Activated effector memory CD4-positive, alpha-beta T cell treated with anti-CD3 and anti-CD28 coated beads, Interleukin-2, amount 50 U/mL, for 16 hours (primary cell): ENCODE results near the gene COQ5.
"Not testable (repeated sequence)": the region's sequence is repeated elsewhere in the genome, so short reads cannot be mapped to it uniquely, and the experiment has no call there.

ENCODE experiments used
- DNase-seq: peaks from one replicate; pipeline ENCODE4 v3.0.0-alpha.2; 2020

COQ5 gene

DNA sequence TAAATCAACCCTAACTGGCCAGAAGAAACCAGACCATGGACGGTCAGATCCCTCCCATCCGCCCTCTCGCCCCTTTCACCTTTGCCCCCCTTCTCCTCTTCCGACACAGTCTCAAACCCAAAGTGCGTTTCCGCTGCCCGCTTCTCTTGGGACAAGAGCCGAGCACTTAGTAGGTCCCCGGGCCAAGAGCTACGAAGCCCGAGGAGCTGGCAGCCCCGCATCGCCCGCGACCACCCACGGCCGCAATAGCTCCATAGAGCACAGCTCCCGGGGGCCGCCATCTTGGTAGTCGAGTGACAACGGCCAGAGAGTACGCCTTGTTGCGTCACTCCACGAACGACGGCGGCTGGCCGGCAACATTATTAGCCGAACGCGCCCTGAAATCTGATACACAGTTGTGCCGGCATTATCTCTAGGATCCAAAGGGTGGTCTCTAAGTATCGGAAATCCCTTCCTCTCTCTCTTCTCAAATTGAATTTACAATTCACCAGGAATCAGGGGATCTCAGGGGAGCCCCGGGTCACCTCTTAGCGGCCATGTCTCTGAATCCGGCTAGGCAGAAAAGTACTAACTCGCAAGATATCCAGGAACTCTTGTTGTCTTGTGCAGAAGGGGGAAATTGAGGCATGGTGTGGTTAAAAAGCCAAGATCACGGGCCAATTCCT lies at the start of gene COQ5:
TSS of gene COQ5 (minus strand) at position 298 of the 665 bp plus-strand sequence. CDS start at position 281, 17 bp downstream.
- DNase-seq: peak; percentile 93

GRCh38 chr12:120574106-120574505 lies 45.1 kb upstream of the COQ5 start:
- no peak for DNase-seq

- no peak for DNase-seq
These were observed 44.6 kb upstream of the COQ5 start for GRCh38 chr12:120573560-120573959.

- DNase-seq: no peak
These were observed 42.3 kb upstream of the COQ5 start for GRCh38 chr12:120571299-120571698.

DNA sequence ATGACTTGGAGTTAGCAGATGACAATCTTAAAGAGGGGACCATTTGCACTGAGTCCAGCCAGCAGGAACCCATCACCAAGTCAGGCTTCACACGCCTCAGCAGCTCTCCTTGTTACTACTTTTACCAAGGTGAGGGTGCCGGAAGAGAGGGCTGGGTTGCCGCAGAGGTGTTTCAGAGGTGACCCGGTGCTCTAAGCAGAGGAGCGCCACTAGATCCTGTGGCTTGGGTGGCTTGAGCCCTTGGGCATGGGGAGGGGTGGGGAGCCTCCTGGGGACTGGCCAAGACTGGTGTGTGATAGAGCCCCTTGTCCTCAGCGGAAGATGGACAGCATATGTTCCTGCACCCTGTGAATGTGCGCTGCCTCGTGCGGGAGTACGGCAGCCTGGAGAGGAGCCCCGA lies 34.5 kb upstream of the COQ5 start:
- no peak for DNase-seq

- no peak for DNase-seq
These were observed 33.9 kb upstream of the COQ5 start for GRCh38 chr12:120562906-120563305.

DNA sequence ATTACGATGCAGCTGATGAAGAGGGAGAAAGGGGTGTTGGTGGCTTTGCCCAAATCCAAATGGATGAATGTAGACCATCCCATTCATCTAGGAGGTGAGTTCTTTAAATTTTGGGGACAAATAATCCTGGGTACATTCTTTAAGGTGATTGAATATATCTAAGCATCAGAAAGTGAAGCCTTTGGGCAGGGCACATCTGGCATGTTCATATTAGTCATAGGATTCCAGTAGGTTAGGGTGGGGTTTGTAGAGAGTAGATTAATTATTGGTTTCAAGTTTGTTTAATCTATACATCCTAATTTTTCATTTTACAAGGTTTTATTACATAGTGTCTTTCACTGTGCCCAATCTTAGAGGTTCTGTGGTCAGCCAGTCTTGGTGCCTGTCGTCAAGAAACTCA lies 28.6 kb upstream of the COQ5 start:
- DNase-seq: no peak

DNA sequence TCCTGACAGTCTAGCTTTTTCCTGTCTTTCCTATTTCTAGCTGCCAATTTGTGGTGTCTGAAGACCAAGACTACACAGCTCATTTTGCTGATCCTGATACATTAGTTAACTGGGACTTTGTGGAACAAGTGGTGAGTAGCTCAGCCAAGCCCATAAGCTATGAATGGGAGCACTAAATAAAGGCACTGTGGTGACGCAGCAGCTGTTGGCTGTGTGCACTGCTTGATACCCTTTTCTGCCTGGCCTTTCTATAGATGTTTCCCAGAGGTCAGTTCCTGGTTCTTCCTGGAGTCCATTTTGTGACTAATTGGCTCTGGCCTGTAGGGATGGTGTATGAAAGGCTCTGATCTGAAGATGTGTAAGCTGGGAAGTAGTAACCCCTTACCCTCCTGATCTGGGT lies 25.7 kb upstream of the COQ5 start:
- no peak for DNase-seq

DNA sequence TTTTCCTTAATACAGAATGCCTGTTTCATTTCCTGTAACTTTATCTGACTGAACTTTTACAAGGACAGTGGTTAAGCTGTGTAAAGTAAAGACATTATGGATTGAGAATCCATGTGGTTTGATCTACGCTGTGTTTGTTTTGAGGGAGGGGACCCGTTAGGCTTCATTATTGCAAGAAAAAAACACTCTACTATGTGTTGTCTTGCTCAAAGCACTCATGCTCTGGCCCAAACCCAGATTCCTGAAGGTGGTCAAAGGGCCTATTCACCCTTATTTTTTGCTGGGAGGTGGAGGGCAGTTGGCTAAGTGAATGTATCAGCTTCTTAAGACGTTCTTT lies 17.1 kb upstream of the COQ5 start:
- DNase-seq: no peak

- DNase-seq: no peak
These were observed 15.7 kb upstream of the COQ5 start for GRCh38 chr12:120544691-120545090.

- DNase-seq: no peak
These were observed 13.2 kb upstream of the COQ5 start for GRCh38 chr12:120542166-120542565.

DNA sequence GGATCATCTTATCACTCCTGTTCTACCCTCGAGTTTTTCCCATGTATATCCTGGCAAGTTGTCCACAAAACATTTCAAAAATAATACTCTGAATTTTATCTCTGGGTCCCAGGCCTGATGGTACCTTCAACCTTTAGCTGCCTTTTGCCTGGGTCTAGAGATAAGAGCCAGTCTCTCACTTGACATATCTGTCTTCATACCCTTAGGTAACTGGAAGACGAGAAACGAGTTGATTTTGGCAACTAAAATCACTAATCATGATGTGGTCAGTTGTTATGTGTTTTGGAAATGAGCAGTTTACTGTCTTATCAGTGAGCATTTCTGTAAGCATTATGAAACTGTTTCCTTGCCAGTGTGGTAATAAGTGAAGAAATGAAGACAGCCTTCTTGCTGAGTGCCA lies 11.5 kb upstream of the COQ5 start:
- no peak for DNase-seq

DNA sequence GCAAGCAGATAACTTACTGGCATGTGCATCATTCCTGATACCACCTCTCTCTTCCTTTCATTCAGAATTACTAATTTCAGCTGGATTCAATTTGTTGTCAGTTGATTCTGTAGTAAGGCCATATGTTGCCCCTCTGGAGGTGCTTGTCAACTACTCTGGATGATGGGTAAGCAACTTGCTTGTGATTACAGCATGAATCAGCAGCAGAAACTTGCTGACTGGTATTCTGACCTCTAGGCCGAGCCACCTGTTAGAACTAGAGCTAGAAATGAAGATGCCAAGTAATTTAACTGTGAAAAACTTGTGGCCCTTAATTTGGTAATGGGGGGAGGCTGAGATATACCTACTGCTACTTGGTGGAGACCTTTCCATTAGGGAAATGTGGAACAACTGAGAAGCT lies 10.3 kb upstream of the COQ5 start:
- no peak for DNase-seq

GRCh38 chr12:120538281-120539156 lies 9.6 kb upstream of the COQ5 start:
- no peak for DNase-seq

- no peak for DNase-seq
These were observed 8.9 kb upstream of the COQ5 start for GRCh38 chr12:120537856-120538220.

GRCh38 chr12:120536064-120536791 lies 7.3 kb upstream of the COQ5 start:
- peak; percentile 76 for DNase-seq

DNA sequence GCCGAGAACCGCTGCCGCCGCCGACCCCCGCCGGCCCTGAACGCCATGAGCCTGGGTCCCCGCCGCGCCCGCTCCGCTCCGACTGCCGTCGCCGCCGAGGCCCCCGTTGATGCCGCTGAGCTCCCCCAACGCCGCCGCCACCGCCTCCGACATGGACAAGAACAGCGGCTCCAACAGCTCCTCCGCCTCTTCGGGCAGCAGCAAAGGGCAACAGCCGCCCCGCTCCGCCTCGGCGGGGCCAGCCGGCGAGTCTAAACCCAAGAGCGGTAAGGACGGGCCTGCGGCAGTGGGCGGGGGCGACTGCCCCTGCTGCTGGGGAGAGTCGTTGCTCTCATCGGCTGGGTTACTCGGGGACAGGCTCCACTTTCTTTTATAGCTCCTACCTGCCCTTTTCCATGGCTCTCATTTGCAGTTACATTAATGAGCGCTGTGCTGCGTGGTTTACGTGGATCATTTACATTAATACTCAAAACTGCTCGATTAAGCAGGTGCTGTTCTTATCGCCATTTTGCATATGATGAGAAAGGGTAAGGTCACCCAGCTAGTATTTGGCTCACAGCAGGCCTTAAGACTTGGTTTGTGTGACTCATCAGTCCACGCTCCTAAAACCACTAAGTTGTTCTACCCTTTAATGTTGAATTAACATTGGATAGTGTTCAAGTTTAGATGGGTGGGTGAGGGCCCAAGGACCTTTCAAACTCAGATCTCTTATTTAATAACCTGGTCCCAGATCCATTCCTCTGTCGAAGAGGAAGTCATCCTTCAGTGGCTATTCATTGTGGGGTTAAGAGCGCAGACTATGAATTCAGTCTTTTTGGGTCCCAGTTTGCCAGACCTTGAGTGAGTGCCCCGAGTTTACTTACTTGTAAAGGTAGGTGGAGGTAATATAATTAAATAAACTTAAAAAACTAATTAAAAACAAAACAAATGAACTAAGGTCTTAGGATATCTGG lies 6.0 kb upstream of the COQ5 start:
- peak; percentile 84 for DNase-seq

GRCh38 chr12:120534203-120534702 lies 5.3 kb upstream of the COQ5 start, which contains the start of gene RNF10:
Gene RNF10 (plus strand): TSS chr12:120534356. CDS start chr12:120534812, 456 bp downstream.
- DNase-seq: peak; percentile 89

DNA sequence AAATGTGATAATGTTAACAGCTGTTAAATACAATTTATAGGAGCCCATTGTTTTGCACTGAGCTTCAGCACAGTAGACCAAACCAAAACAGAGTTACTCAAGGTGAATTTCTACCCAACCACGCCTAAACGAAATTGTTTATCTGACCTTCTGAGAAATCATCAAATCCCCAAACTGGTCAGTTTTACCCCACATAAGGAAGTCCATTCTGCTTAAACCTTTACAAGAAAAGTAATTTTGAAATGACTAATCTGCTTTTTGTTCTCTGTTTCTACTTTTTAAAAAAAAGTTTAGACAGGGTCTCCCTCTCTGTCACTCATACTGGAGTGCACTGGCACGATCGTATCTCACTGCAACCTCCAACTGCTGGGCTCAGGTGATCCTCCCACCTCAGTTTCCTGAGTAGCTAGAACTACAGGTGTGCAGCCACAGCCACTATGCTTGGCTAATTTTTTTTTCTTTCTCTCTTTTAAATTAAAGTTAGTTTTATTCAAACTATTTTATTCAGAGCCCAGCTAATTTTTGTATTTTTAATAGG lies 3.8 kb upstream of the COQ5 start:
- DNase-seq: peak; percentile 57

DNA sequence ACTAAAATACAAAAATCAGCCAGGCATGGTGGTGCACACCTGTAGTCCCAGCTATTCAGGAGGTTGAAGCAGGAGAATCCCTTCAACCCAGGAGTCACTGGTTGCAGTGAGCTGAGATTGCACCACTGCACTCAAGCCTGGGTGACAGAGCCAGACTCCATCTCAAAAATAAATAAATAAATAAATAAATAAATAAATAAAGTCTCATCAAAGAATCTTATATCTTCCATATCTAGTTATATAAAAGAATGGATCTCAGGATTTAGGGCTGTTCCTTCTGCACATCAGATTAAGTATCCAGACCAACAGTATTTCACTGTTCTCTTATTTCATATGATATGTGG lies 1.4 kb upstream of the COQ5 start:
- not testable (repeated sequence) for DNase-seq

GRCh38 chr12:120529641-120530417 lies 871 bp upstream of the COQ5 start:
- DNase-seq: no peak
